HFFc6 (cell line): ENCODE measurements around the gene MYH10. TPM values are rescaled to one million over a fixed set of nuclear protein-coding genes. Genes with fewer than 3 reads are reported as not detected.

Experiments used
- DNase-seq: peaks from one replicate; pipeline ENCODE4 v3.0.0-alpha.2; 2018
- H3K27ac Mint-ChIP-seq: 2 replicates; pipeline ENCODE4 v1.8.0; 2020; ENCODE audit warnings: mild to moderate bottlenecking, mixed read lengths
- H3K27me3 Mint-ChIP-seq: 2 replicates; pipeline ENCODE4 v1.8.0; 2021; ENCODE audit warnings: mild to moderate bottlenecking, moderate library complexity, mixed read lengths; ENCODE audit not compliant: insufficient read depth
- H3K36me3 Mint-ChIP-seq: 2 replicates; pipeline ENCODE4 v1.8.0; 2021; ENCODE audit warnings: low read depth, mixed read lengths
- H3K4me1 Mint-ChIP-seq: 2 replicates; pipeline ENCODE4 v1.8.0; 2020; ENCODE audit warnings: low read depth, mixed read lengths
- H3K4me3 Mint-ChIP-seq: 2 replicates; pipeline ENCODE4 v1.8.0; 2020; ENCODE audit warnings: mild to moderate bottlenecking, moderate library complexity, mixed read lengths
- H3K9me3 Mint-ChIP-seq: 2 replicates; pipeline ENCODE4 v1.8.0; 2020; ENCODE audit warnings: mild to moderate bottlenecking, mixed read lengths
- CTCF ChIP-seq: fragments of 200-600 bp; sonication (generic); IDR thresholded peaks from 2 replicates; pipeline ENCODE4 v1.5.0; 2021; ENCODE audit warnings: antibody characterized with exemption, mild to moderate bottlenecking
- total RNA-seq, 6 experiments: library from RNA; stranded (reverse); fragmentation: NEBNext Ultra II Directional; extraction: Animal tissue kit (Norgen Biotek cat#: 25700); gene quantifications; 2 replicates in 1 of 6; 3 replicates in 5 of 6; pipeline ENCODE4 v1.2.3, GENCODE V29; 2021

The MYH10 gene
- total RNA-seq, 6 experiments from 2014 or later, result 54.0 to 63.3 (median 58.3) TPM

GRCh38 chr17:8586766-8587165 is 43.8 kb downstream of the MYH10 start:
- Mint-ChIP-seq H3K9me3 (no peaks in the 10 kb centered on the region), H3K27ac (no peak overlapping the region), H3K27me3 (no peaks in the 10 kb centered on the region), H3K4me3 (no peak overlapping the region), H3K36me3 (peaks cover 18% of the 10 kb centered on the region), H3K4me1 (no peaks in the 10 kb centered on the region)
- no peak for DNase-seq
- no peak for TF ChIP-seq CTCF

GRCh38 chr17:8585911-8586310 is 44.6 kb downstream of the MYH10 start:
- Mint-ChIP-seq H3K4me3 (no peak overlapping the region), H3K9me3 (no peaks in the 10 kb centered on the region), H3K36me3 (peaks cover 18% of the 10 kb centered on the region), H3K27ac (no peak overlapping the region), H3K4me1 (no peaks in the 10 kb centered on the region), H3K27me3 (peaks cover under 1% of the 10 kb centered on the region; the same call in 1 of the 2 replicates)
- TF ChIP-seq CTCF, result no peak
- DNase-seq, result no peak

- no peak for TF ChIP-seq CTCF
- Mint-ChIP-seq H3K4me3 (no peak overlapping the region), H3K4me1 (no peaks in the 10 kb centered on the region), H3K27ac (no peak overlapping the region), H3K9me3 (no peaks in the 10 kb centered on the region), H3K27me3 (peaks cover 2% of the 10 kb centered on the region; the same call in 1 of the 2 replicates), H3K36me3 (peaks cover 16% of the 10 kb centered on the region)
- DNase-seq, result no peak
These were observed 46.6 kb downstream of the MYH10 start for GRCh38 chr17:8583954-8584353.

- H3K9me3 Mint-ChIP-seq, result no peaks in the 10 kb centered on the region
- TF ChIP-seq CTCF, result no peak
- H3K27ac Mint-ChIP-seq, result peak overlapping the region; percentile 17; the same call in 1 of the 2 replicates
- no peak overlapping the region for H3K4me3 Mint-ChIP-seq
- peaks cover 2% of the 10 kb centered on the region; the same call in 1 of the 2 replicates for H3K27me3 Mint-ChIP-seq
- H3K4me1 Mint-ChIP-seq, result no peaks in the 10 kb centered on the region
- no peaks in the 10 kb centered on the region for H3K36me3 Mint-ChIP-seq
- no peak for DNase-seq
These were observed 49.4 kb downstream of the MYH10 start for GRCh38 chr17:8580952-8581658.

GRCh38 chr17:8577868-8578267 is 52.7 kb downstream of the MYH10 start:
- H3K36me3 Mint-ChIP-seq, result peaks cover 8% of the 10 kb centered on the region; the same call in 1 of the 2 replicates
- H3K27ac Mint-ChIP-seq, result no peak overlapping the region
- DNase-seq, result no peak
- no peak for TF ChIP-seq CTCF
- H3K9me3 Mint-ChIP-seq, result no peaks in the 10 kb centered on the region
- H3K4me3 Mint-ChIP-seq, result no peak overlapping the region
- peaks cover 2% of the 10 kb centered on the region; the same call in 1 of the 2 replicates for H3K27me3 Mint-ChIP-seq
- H3K4me1 Mint-ChIP-seq, result no peaks in the 10 kb centered on the region
